GM15510 (cell line): ENCODE data around the gene ZNF662.

Source experiments
- POLR2A ChIP-seq: IDR thresholded peaks from 3 replicates; pipeline ENCODE4 v1.6.1; 2011; ENCODE audit warnings: borderline replicate concordance; ENCODE audit not compliant: insufficient read length; ENCODE audit errors: extremely low read depth

The ZNF662 gene

GRCh38 chr3:42906070-42906847 is at the start of gene ZNF662:
ZNF662 (plus strand) TSS chr3:42906142; CDS start chr3:42908115, 1,973 bp downstream.
- TF ChIP-seq POLR2A = no peak

- no peak for TF ChIP-seq POLR2A
Observed at GRCh38 chr3:42856544-42856943, 49.4 kb upstream of the ZNF662 start.

DNA sequence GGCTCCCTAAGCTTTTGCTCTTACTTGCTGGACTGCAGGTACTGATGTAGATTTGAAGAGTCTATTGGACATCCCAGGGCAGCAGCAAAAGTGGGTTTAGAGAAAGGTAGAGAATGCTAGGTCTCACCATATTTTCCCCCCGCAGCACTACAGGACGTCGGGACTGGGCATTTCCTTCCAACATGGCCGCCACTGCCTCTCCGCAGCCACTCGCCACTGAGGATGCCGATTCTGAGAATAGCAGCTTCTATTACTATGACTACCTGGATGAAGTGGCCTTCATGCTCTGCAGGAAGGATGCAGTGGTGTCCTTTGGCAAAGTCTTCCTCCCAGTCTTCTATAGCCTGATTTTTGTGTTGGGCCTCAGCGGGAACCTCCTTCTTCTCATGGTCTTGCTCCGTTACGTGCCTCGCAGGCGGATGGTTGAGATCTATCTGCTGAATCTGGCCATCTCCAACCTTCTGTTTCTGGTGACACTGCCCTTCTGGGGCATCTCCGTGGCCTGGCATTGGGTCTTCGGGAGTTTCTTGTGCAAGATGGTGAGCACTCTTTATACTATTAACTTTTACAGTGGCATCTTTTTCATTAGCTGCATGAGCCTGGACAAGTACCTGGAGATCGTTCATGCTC is 41.5 kb upstream of the ZNF662 start:
- no peak for TF ChIP-seq POLR2A

GRCh38 chr3:42865256-42865655 is 40.7 kb upstream of the ZNF662 start:
- TF ChIP-seq POLR2A = no peak

- no peak for TF ChIP-seq POLR2A
Observed at GRCh38 chr3:42867138-42867537, 38.8 kb upstream of the ZNF662 start.

DNA sequence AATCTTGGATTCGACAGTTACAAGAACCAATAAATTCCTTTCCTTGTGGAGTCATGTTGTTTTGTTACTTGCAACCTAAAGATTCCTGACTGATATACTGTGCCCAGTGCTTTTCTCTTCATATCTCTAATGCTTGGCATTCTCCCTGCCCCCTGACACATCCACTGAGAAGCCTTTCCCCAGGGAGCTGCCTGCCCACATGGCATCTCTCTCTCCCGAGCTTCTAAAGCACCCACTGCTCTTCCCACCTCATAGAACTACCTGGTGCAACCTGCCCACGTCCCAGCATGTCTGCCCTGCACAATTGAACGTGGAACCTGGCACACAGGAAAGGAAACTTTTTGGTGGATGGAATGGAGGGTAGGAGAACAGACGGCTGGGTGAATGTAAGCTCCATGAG is 37.1 kb upstream of the ZNF662 start:
- no peak for TF ChIP-seq POLR2A

DNA sequence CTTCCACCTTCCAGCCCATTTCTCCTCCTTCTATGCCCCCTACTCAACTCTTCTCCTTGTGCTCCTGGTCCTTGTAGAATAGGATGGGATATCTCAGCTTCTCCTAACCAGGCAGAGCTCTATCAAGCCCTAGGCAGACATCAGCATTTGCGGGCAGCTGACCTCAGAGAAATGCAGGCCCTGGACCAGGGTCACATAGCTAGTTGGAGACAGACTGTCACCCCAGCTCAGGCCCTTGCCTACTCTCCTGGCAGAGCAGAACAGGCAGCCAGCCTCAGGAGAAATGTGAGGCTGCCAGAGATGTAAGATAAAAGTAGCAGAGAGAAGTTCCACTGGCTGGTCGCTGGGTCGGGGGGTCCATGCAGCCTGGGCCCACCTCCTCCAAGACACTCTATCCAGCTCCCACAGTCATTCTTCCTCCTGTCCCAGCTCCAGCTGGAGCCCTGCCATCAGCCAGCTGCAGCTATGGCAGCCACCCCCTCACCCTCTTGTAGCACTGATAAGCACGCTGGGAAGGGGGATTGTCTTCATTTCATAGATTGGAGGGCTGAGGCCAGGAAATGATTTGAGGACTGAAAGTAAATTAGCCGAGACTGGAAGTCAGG is 34.2 kb upstream of the ZNF662 start:
- TF ChIP-seq POLR2A = no peak

GRCh38 chr3:42872718-42873117 is 33.2 kb upstream of the ZNF662 start:
- no peak for TF ChIP-seq POLR2A

GRCh38 chr3:42873221-42873982 is 32.5 kb upstream of the ZNF662 start:
- no peak for TF ChIP-seq POLR2A

- TF ChIP-seq POLR2A = no peak
Observed at GRCh38 chr3:42874749-42875148, 31.2 kb upstream of the ZNF662 start.

GRCh38 chr3:42875325-42876151 is 30.4 kb upstream of the ZNF662 start, which contains the start of gene CYP8B1:
CYP8B1 (minus strand) TSS chr3:42875879; CDS start chr3:42875816, 63 bp downstream.
- no peak for TF ChIP-seq POLR2A

GRCh38 chr3:42876401-42876800 is 29.5 kb upstream of the ZNF662 start:
- no peak for TF ChIP-seq POLR2A

DNA sequence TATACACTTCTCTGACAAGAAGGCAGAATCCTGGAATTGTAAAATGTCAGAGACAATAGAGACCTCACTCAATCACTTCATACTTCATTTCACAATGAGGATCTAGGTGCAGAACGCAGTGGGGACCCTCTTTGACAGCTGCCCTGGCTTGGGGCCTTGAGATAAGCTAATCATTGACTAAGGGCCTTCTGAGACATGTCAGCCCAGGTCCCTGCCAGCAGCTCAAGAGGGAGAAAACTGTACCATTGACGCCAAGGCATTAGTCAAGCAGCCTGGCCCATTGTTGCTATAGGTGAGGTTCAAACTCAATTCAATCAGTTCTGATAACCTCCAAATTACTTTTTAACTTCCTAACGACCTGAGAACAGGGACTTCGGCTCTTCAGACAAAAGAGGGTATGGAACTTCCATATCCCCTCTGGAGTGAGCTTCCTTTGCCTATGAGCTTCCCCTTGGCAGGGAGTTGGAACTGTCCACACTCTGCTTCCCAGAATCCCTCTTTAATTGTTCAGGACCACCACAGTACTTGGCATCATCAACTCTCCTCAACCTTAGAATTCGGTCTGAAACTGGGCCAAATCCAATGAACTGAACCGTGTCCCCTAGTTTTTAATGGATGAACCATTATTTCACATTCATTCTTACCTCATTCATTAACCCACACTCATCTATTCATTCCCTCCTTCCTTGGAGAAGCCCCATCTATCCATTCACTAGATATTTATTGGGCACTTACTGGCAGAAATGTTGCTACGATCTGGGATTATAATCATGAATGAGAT is 28.8 kb upstream of the ZNF662 start:
- no peak for TF ChIP-seq POLR2A
